NCI-H1048 (cell line): ENCODE results near the gene CHGA.

ENCODE experiments used
- DNase-seq: peaks from one replicate; lab custom pipeline; 2025; lab: John Stamatoyannopoulos, UW

Gene CHGA

GRCh38 chr14:92962031-92962830 lies 39.3 kb downstream of the CHGA start:
- DNase-seq, result no peak

- no peak for DNase-seq
Measured at GRCh38 chr14:92962831-92963095, 39.8 kb downstream of the CHGA start.

GRCh38 chr14:92963301-92964123 lies 40.6 kb downstream of the CHGA start:
- DNase-seq, result no peak

- DNase-seq, result no peak
Measured at GRCh38 chr14:92964124-92965109, 41.5 kb downstream of the CHGA start.

- no peak for DNase-seq
Measured at GRCh38 chr14:92965281-92965680, 42.3 kb downstream of the CHGA start.

- DNase-seq, result no peak
Measured at GRCh38 chr14:92967346-92967926, 44.5 kb downstream of the CHGA start.

- DNase-seq, result no peak
Measured at GRCh38 chr14:92968291-92969020, 45.5 kb downstream of the CHGA start.

GRCh38 chr14:92969430-92969829 lies 46.5 kb downstream of the CHGA start:
- no peak for DNase-seq

- DNase-seq, result no peak
Measured at GRCh38 chr14:92969871-92970270, 46.9 kb downstream of the CHGA start.

- DNase-seq, result no peak
Measured at GRCh38 chr14:92970271-92970670, 47.3 kb downstream of the CHGA start.

- no peak for DNase-seq
Measured at GRCh38 chr14:92971601-92972180, 48.7 kb downstream of the CHGA start.

GRCh38 chr14:92973261-92973797 lies 50.4 kb downstream of the CHGA start:
- DNase-seq, result no peak

GRCh38 chr14:92973798-92974372 lies 50.9 kb downstream of the CHGA start:
- DNase-seq, result no peak

GRCh38 chr14:92974541-92975345 lies 51.8 kb downstream of the CHGA start:
- DNase-seq, result no peak

GRCh38 chr14:92976268-92976667 lies 53.3 kb downstream of the CHGA start:
- no peak for DNase-seq

- no peak for DNase-seq
Measured at GRCh38 chr14:92978229-92979021, 55.5 kb downstream of the CHGA start.

- no peak for DNase-seq
Measured at GRCh38 chr14:92980866-92981265, 57.9 kb downstream of the CHGA start.

GRCh38 chr14:92981726-92982125 lies 58.8 kb downstream of the CHGA start:
- no peak for DNase-seq

- DNase-seq, result no peak
Measured at GRCh38 chr14:92982956-92983355, 60.0 kb downstream of the CHGA start.
